Muscle layer of duodenum (tissue), 2 donors: ENCODE data around the gene HES7.
"Not testable (repeated sequence)": the region's sequence is repeated elsewhere in the genome, so short reads cannot be mapped to it uniquely, and the experiment has no call there.

Experiments used
- H3K27ac ChIP-seq: one replicate; pipeline ENCODE4 v1.7.0; 2013; ENCODE audit warnings: mild to moderate bottlenecking, low read length
- H3K27me3 ChIP-seq: one replicate; pipeline ENCODE4 v1.7.0; 2013; ENCODE audit warnings: low read depth, mild to moderate bottlenecking, control low read depth, low read length
- H3K36me3 ChIP-seq, 2 donors: one replicate each; pipeline ENCODE4 v1.7.0; 2013; ENCODE audit warnings: low read length in 2 of 2, control low read depth in 1 of 2, mild to moderate bottlenecking in 1 of 2; ENCODE audit not compliant: insufficient read depth in 2 of 2, control insufficient read depth in 1 of 2
- H3K4me1 ChIP-seq, 2 donors: one replicate each; pipeline ENCODE4 v1.7.0; 2013; ENCODE audit warnings: low read length in 2 of 2, mild to moderate bottlenecking in 2 of 2, control low read depth in 1 of 2, moderate library complexity in 1 of 2; ENCODE audit not compliant: insufficient read depth in 2 of 2, control insufficient read depth in 1 of 2
- H3K4me3 ChIP-seq, 2 donors: one replicate each; pipeline ENCODE4 v1.7.0; 2013; ENCODE audit warnings: low read length in 2 of 2, low read depth in 1 of 2, mild to moderate bottlenecking in 1 of 2
- H3K9me3 ChIP-seq, 2 donors: one replicate each; pipeline ENCODE4 v1.7.0; 2013; ENCODE audit warnings: low read length in 2 of 2, control low read depth in 1 of 2, mild to moderate bottlenecking in 1 of 2; ENCODE audit not compliant: control insufficient read depth in 1 of 2
- donor health status: healthy.

HES7 gene

DNA sequence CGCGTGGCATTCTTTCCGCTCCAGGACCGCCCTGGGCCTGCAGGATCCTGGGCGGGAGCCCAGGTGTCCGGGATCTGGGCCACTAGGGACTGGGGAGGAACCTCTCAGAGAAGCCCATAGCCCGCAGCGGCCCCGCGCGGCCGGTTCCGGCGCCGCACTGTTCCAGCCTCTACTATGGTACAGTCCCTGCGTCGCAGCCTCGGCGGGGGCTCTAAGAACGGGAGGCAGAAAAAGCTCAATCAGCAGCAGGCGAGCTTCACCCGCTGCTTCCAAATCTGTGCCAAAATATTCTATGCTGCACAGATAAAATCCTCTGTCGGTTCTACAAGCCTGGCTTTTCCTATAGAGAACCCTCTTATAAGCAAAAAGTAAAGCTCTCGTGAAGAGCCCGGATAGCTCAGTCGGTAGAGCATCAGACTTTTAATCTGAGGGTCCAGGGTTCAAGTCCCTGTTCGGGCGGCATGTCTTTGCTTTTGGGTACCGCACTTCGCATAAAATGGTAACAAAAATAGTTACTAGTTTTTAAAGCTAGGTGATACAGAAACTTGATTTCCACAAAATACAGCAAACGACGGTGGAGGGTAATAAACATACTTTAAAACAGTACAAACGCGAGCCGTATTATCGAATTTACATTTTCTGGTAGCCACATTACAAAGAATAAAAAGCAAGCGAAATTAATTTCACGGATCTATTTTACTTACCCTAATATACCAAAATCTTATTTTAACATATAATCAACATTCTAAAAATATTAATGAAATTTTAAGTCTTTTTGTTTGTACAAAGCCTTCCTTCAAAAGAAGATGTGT is 4.9 kb downstream of the HES7 start:
- H3K4me3 ChIP-seq = peak overlapping the region; percentile 75 to 84
- H3K9me3 ChIP-seq = no peaks in the 10 kb centered on the region
- no peaks in the 10 kb centered on the region for H3K36me3 ChIP-seq
- H3K27me3 ChIP-seq = peaks cover 49% of the 10 kb centered on the region
- peaks cover 20 to 51% of the 10 kb centered on the region in 2 donors for H3K4me1 ChIP-seq
- no peak overlapping the region for H3K27ac ChIP-seq

DNA sequence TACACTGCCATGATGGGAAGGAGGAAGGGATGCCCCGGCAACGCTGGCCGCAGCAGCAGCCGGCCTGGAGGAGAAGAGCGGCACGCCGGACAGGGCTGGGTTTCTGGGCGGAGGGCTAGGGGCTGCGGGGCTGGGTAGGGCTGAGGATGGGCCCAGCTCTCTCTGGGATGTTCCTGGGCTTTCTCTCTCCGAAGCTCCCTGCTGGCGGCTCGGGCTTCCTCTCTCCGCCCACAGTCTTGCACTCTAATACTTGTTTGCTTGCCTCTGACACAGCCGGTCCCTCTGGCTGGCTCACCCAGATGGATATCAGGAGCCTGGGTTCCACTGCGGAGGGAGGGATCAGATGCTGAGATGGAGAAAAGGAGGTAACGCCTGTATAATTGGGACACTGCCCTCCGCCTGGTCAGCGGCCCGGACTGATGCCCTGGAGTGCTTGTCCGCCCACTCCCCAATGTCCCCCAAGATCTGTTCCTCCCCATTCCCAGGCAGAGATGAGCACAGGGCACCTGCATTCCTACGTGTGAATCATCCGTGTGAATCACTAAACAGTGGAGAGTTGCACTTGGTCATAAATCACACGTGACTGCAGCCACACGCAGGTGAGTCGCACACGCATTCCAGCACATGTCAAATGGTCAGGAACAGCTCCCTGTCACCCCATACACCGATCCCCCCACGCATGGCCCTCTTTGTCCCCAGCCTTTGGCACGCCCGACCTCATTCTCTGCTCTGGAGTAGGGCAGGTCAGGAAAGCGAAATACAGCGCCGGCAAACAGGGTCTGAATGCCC is 5.7 kb downstream of the HES7 start, which contains the start of gene ALOXE3:
TSS of gene ALOXE3 (minus strand) at position 535 of the 789 bp plus-strand sequence. CDS start at position 11, 524 bp downstream.
- Histone ChIP-seq H3K4me3 (peak within 1 kb of the TSS; percentile 75 to 84), H3K9me3 (no peaks in the 10 kb centered on the region), H3K36me3 (no peaks in the 10 kb centered on the region), H3K27ac (no peak within 1 kb of the TSS), H3K27me3 (peaks cover 42% of the 10 kb centered on the region), H3K4me1 (peaks cover 20 to 43% of the 10 kb centered on the region in 2 donors)

DNA sequence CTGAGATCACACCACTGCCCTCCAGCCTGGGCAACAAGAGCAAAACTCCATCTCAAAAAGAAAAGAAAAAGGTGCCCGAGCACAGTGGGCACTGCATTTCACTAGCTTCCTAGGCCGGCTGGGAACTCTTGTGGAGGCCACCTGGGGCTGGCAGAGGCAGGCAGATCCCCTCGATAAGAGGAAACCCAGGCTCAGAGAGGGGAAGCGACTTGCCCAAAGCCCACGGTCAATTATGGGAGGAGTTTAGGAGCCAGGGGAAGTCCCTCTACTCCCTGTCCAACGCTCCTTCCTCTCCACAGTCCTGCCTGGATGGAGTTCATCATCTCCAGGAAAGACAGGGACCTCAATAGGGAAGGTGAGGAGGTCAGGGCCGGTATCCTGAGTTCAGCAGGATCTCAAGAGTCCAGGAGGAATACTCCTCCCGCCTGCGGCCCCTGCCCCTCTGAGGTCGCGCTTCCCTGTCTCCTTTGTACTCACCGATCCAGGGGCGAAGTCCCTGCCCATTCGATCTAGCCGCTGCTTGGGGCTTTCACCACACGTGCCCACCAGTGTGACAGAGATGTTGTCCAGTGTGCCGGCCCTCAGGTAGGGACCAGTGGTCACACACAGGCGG is 6.4 kb downstream of the HES7 start:
- H3K36me3 ChIP-seq = no peaks in the 10 kb centered on the region
- H3K27me3 ChIP-seq = peaks cover 37% of the 10 kb centered on the region
- H3K4me3 ChIP-seq = peak overlapping the region; percentile 75 to 84
- peaks cover 20 to 36% of the 10 kb centered on the region in 2 donors for H3K4me1 ChIP-seq
- H3K27ac ChIP-seq = no peak overlapping the region
- H3K9me3 ChIP-seq = no peaks in the 10 kb centered on the region

DNA sequence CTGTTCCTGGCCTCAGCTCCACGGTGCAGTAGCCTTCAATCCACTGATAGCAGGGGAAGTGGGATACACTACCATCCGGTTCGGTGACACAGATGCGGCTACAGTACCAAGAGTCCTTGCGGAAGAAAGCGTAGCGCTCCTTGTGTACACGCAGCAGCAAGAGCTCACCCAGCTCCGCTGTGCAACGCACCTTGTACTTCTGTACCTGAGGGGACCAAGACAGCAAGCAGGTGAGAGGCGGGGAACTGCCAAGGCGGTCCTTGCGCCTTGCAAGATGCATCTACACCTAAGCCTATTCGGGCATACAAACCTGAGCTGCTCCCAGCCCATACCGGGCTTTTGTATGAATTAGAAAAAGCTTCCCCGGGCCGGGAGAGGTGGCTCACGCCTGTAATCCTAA is 7.1 kb downstream of the HES7 start:
- H3K27me3 ChIP-seq = peaks cover 41% of the 10 kb centered on the region

DNA sequence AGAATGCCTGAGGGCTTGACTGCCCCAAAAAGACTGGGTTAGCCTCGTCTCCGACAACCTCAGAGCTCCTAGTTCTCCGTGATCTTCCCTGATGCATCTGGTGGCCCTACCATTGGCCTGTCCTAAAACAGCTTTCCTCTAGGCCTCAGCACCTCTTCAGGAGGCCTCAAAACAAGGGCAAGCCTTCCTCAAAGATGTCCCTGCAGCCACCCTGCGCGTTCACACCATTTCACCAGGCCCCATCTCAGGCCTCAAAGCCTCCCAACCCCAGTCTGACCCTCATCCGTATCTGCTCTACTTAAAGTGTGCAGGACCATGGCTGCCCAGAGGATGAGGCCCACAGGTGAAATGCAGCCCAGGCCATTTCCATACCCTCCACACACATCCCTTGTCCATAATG is 13.0 kb downstream of the HES7 start:
- H3K9me3 ChIP-seq = no peaks in the 10 kb centered on the region
- no peaks in the 10 kb centered on the region for H3K36me3 ChIP-seq
- no peak overlapping the region for H3K27ac ChIP-seq
- H3K4me3 ChIP-seq = no peak overlapping the region
- H3K4me1 ChIP-seq = peaks cover 0 to 7% of the 10 kb centered on the region in 2 donors
- peaks cover 52% of the 10 kb centered on the region for H3K27me3 ChIP-seq

More for the DNA sequence above, 7.1 kb downstream of the HES7 start:
- no peak overlapping the region for H3K27ac ChIP-seq
- H3K9me3 ChIP-seq = no peaks in the 10 kb centered on the region
- no peak overlapping the region for H3K4me3 ChIP-seq
- H3K36me3 ChIP-seq = no peaks in the 10 kb centered on the region
- H3K4me1 ChIP-seq = peaks cover 20 to 29% of the 10 kb centered on the region in 2 donors

DNA sequence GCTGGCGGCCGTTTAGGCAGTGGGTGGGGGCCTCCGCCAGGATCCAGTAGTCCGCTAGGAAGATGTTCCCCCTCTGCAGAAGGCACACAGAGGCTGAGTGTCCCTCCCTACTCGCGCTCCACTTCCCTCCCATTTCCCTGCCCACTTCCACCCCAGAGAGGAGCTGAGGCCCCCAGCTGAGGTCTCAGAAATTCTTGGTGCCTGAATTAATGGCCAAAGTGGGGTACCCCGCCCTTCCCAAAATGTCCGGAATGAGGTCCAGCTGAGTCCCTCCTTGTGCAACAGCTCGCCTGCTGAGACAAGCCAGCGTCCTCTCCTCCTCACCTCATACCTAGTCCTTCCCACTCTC is 13.5 kb downstream of the HES7 start:
- Histone ChIP-seq H3K27ac (no peak overlapping the region), H3K4me3 (peak overlapping the region in 1 of 2 donors; percentile 48), H3K36me3 (no peaks in the 10 kb centered on the region), H3K27me3 (peaks cover 47% of the 10 kb centered on the region), H3K9me3 (no peaks in the 10 kb centered on the region), H3K4me1 (peaks cover 0 to 7% of the 10 kb centered on the region in 2 donors)

DNA sequence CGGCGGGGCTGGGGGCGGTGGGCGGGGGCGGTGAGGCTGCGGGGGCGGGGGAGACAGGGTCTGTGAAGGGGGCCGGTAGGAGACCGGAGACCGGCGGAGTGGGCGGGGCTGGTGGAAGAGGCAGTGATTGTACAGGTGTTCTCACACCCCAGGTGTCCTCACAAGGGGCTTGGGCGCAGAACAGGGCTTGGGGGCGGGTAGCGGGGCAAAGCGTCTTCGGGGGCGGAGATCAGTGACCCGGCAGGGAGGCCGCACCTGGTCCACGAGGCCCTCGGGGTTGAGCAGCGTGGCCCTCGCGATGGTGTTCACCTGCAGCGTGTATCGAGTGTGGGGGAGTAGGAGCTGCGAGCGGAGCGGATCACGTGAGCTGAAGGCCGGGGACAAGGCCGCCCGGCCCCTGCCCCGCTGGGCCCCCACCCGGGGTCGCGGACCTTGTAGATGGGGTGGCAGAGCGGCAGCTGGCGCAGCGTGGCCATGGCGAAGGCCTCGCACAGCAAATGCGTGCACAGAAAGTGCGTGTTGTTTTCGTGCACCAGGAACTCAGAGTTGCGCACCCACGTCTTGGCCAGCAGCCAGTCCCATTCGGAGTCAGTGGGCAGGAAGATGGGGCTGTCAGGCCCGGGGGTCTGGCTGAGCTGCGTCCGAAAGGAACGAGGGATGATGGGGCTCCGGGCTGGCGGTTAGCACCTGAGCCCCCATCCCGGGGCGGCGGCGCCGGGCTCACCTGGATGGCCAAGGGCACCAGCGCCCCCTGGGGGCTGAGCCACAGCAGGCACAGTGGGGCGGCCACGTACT is 14.0 kb downstream of the HES7 start:
- peak overlapping the region; percentile 16 to 48 for H3K4me3 ChIP-seq
- H3K27me3 ChIP-seq = peaks cover 43% of the 10 kb centered on the region

DNA sequence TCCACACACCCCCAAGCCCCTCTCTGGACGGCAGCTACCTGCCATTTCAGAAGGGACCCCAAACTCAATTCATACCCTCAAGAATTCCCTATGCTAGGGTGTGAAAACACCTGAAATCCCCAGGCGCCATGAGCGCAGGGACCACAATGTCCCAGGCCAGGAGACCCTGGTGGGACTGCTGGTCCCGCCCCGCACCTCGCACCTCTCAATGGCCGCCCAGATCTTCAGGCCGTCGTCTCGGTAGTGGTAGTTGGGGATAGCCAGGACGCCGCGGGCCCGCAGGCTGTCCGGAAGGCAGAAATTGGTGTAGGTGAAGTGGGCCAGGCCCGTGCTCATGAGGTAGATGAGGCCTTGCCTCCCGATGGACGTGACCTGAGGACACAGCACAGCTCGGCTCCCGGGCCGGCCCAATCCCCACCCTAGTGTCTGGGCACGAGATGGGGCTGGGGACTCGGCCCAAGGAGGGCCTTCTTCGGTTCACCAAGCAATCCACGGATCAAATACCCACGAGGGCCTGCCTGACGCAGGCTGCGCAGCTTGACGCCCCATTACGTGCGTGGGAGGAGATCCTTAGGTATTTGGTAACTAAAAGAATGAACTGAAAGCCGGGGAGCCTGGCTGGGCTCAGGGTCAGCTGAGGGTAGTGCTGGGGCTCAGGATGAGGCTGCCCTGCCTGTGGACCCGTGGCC is 14.8 kb downstream of the HES7 start:
- H3K27ac ChIP-seq = no peak overlapping the region
- peaks cover 37% of the 10 kb centered on the region for H3K27me3 ChIP-seq
- H3K9me3 ChIP-seq = no peaks in the 10 kb centered on the region
- H3K36me3 ChIP-seq = no peaks in the 10 kb centered on the region
- H3K4me1 ChIP-seq = peaks cover 0 to 7% of the 10 kb centered on the region in 2 donors
- H3K4me3 ChIP-seq = no peak overlapping the region

More for the DNA sequence above, 14.0 kb downstream of the HES7 start:
- peaks cover 0 to 7% of the 10 kb centered on the region in 2 donors for H3K4me1 ChIP-seq
- no peaks in the 10 kb centered on the region for H3K9me3 ChIP-seq
- no peaks in the 10 kb centered on the region for H3K36me3 ChIP-seq
- H3K27ac ChIP-seq = no peak overlapping the region

DNA sequence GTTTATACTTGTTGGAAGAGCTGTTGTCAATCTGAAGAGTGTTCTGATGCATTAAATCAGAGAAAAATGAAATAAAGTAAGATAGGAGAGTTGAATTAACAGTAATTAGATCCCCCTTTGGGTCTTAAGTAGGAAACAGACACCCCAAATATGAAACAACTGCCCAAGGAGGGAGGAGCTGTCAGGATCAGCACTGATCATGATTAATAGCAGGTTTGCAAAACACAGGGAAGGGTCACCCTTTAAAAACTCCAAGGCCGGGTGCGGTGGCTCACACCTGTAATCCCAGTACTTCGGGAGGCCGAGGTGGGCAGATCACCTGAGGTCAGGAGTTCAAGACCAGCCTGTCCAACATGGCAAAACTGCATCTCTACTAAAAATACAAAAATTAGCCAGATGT is 16.9 kb downstream of the HES7 start:
- not testable (repeated sequence) for H3K4me3 ChIP-seq, H3K9me3 ChIP-seq, H3K36me3 ChIP-seq, H3K27ac ChIP-seq, H3K4me1 ChIP-seq
- H3K27me3 ChIP-seq = peaks cover 30% of the 10 kb centered on the region

DNA sequence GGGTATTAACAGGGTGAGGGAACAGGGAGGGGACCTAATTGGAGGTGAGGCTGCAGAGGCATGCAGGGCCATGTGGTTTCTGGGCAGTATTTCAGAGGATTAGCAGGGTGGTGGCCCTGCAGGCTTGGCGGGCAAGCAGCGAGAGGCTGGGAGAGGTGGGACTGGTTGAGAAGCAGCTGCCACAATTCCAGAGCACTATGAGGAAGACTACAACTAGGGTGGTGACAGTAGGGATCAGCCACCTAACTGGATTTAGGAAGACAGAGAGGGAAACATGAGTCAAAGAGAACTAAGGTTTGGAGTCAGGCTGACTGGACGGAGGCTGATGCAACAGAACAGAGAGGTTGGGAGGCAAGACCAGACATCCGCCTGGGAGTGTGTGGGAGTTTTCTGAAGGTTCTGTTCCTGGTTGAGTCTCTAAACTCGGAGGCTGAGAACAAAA is 17.9 kb downstream of the HES7 start:
- Histone ChIP-seq H3K36me3 (no peaks in the 10 kb centered on the region), H3K27ac (no peak overlapping the region), H3K9me3 (no peaks in the 10 kb centered on the region), H3K4me1 (peaks cover 0 to 7% of the 10 kb centered on the region in 2 donors), H3K4me3 (no peak overlapping the region), H3K27me3 (peaks cover 21% of the 10 kb centered on the region)
